Fibroblast of lung (primary cell): ENCODE data around the gene NEURL1.

ENCODE experiments used
- CTCF ChIP-seq, 2 donors: IDR thresholded peaks in 1 of 2; conservative IDR thresholded peaks in 1 of 2; 1 replicate in 1 of 2; 2 replicates in 1 of 2; pipeline ENCODE4 v1.5.1; 2011 to 2012; ENCODE audit warnings: low read length in 2 of 2, control low read depth in 1 of 2, inconsistent platforms in 1 of 2, low read depth in 1 of 2, mild to moderate bottlenecking in 1 of 2
- EZH2 ChIP-seq: IDR thresholded peaks from 2 replicates; pipeline ENCODE4 v1.5.1; 2012; ENCODE audit warnings: low read length, control low read depth, mild to moderate bottlenecking; ENCODE audit errors: missing control alignments

DNA sequence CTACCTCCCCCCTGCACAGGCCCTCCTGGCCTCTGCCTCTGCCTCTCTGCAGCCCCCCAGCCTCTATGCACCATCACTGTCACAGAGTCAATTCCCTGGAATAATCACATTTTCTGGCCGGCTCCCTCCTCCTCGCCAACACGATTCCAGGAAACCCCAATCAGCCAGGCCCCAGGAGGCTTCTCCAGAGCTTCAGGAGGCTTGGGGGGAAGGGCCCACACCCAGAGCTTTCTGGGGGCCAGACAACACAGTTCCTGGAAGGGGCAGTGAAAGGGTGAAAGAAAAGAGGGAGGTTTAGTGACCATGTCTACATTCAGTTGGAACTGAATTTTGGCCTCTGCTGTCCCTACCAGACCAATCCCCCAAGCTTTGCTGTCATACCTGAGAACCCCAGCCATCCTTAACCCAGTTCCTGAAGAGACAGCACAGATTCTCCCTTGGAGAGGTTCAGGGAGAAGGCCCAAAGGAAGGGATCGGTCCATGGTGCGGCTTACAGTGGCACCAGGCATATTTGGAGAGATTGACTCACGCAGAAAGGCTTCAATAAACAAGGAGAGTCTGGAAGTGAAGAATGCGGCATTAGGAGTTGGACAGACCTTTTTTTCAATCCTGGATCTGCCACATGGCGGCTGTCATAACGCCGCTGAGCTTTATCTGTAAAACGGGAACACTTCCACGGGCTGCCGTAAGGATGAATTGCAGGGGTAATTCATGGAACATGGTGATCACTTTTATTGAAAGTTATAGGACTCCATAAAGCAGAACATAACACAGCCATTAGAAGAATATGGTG lies 89.0 kb downstream of the NEURL1 start:
- no peak for TF ChIP-seq CTCF (conservative IDR thresholded peaks at IDR 0.05 in 1 of 2, IDR thresholded peaks at IDR 0.05 in 1 of 2; ENCODE audit: low read depth in 1 of 2, low read length in 2 of 2)
- TF ChIP-seq EZH2: no peak
